K562 (cell line): ENCODE results near the gene UBE2E3. TPM values are rescaled to one million over a fixed set of nuclear protein-coding genes. Genes with fewer than 3 reads are reported as not detected.

Source experiments
- ATAC-seq: fragments of 200-7000 bp; cut with Tn5 transposase; 3 replicates; pipeline ENCODE4 v1.9.1; 2020; ENCODE audit warnings: moderate library complexity
- BruUV-seq: library from RNA; stranded (reverse); fragments of 400-500 nt; replicated peaks from 2 replicates; lab custom pipeline; 2021; lab: Mats Ljungman, UMichigan
- CTCF ChIA-PET: fragments of 300-600 bp; formaldehyde crosslinking; extraction: SDS; loops from one replicate; lab custom pipeline; 2021; ENCODE audit warnings: low intra/inter-chr PET ratio; lab: Yijun Ruan, JAX
- POLR2A ChIA-PET: fragments of 300-600, 350-650 bp; sonication (Branson Sonifier 250); formaldehyde crosslinking; extraction: SDS; loops from one replicate; lab custom pipeline; 2021; ENCODE audit warnings: antibody characterized with exemption, inconsistent platforms; lab: Yijun Ruan, JAX
- DNase-seq, 4 experiments: peaks; one replicate each; pipeline versions ENCODE4 v3.0.0 to v3.0.0-alpha.2; 2011 to 2018; ENCODE audit warnings: low spot score in 3 of 4, mixed read lengths in 3 of 4; ENCODE audit errors: extremely low read depth in 1 of 4
- FAIRE-seq: peaks from 2 replicates; lab custom pipeline; 2011; peaks lifted over from hg19 to GRCh38; lab: Jason Lieb, UNC
- H2AFZ ChIP-seq: 2 replicates; pipeline ENCODE4 v1.6.0; 2011; ENCODE audit warnings: low read depth, low read length, control low read depth, inconsistent platforms
- H3K27ac ChIP-seq: fragments of 200-600 bp; 3 replicates; pipeline ENCODE4 v1.8.0; 2011; ENCODE audit warnings: low read depth, mild to moderate bottlenecking, control low read depth, inconsistent platforms, low read length, moderate library complexity, mixed read lengths; ENCODE audit errors: extremely low read depth
- H3K27me3 ChIP-seq, 2 experiments: fragments of 300-600 bp in 1 of 2; 2 replicates in 1 of 2; 3 replicates in 1 of 2; pipeline versions ENCODE4 v1.6.0 to v1.8.0; 2011; ENCODE audit warnings: inconsistent platforms in 2 of 2, low read length in 2 of 2, mild to moderate bottlenecking in 1 of 2, mixed read lengths in 1 of 2, moderate library complexity in 1 of 2; ENCODE audit not compliant: control insufficient read depth in 2 of 2, insufficient read depth in 2 of 2
- H3K36me3 ChIP-seq: fragments of 300-600 bp; 3 replicates; pipeline ENCODE4 v1.8.0; 2011; ENCODE audit warnings: mild to moderate bottlenecking, low read length, inconsistent platforms; ENCODE audit not compliant: control insufficient read depth, insufficient read depth
- H3K4me1 ChIP-seq, 2 experiments: fragments of 200-600 bp in 1 of 2; replicated peaks in 1 of 2; 2 replicates in 1 of 2; 3 replicates in 1 of 2; pipeline versions ENCODE4 v1.5.1 to v1.8.0; 2011; ENCODE audit warnings: inconsistent platforms in 2 of 2, low read length in 2 of 2, mild to moderate bottlenecking in 1 of 2, mixed read lengths in 1 of 2, moderate library complexity in 1 of 2; ENCODE audit not compliant: control insufficient read depth in 2 of 2, insufficient read depth in 2 of 2
- H3K4me2 ChIP-seq: 2 replicates; pipeline ENCODE4 v1.6.1; 2011; ENCODE audit warnings: low read length, control low read depth, inconsistent platforms, mixed read lengths; ENCODE audit not compliant: insufficient read depth
- H3K4me3 ChIP-seq: fragments of 200-600 bp; sonication (generic), shearing (Covaris generic); 2 replicates; pipeline ENCODE4 v1.5.1; 2016; ENCODE audit warnings: control low read depth, inconsistent platforms
- H3K79me2 ChIP-seq: fragments of 200-600 bp; 3 replicates; pipeline ENCODE4 v1.8.0; 2011; ENCODE audit warnings: low read length, inconsistent platforms; ENCODE audit not compliant: control insufficient read depth, insufficient read depth
- H3K9ac ChIP-seq, 2 experiments: 2 replicates each; pipeline versions ENCODE4 v1.6.0 to v1.6.1; 2011; ENCODE audit warnings: low read depth in 2 of 2, low read length in 2 of 2, control low read depth in 1 of 2, inconsistent platforms in 1 of 2, mild to moderate bottlenecking in 1 of 2, mixed read lengths in 1 of 2; ENCODE audit not compliant: insufficient read depth in 1 of 2
- H3K9me1 ChIP-seq: one replicate; pipeline ENCODE4 v1.6.0; 2011; ENCODE audit warnings: inconsistent platforms, mild to moderate bottlenecking, low read length, moderate library complexity; ENCODE audit not compliant: control insufficient read depth, insufficient read depth
- H3K9me3 ChIP-seq: replicated peaks from 2 replicates; pipeline ENCODE4 v1.5.1; 2011; ENCODE audit warnings: low read depth, low read length, inconsistent platforms; ENCODE audit not compliant: control insufficient read depth, insufficient read depth
- H4K20me1 ChIP-seq: replicated peaks from 2 replicates; pipeline ENCODE4 v1.6.1; 2011; ENCODE audit warnings: low read length, inconsistent platforms, mixed read lengths; ENCODE audit not compliant: control insufficient read depth, insufficient read depth
- GATA2 ChIP-seq: sonication (generic); formaldehyde crosslinking; IDR thresholded peaks from 2 replicates; pipeline ENCODE4 v1.4.0; 2020; ENCODE audit warnings: mild to moderate bottlenecking, missing genetic modification reagents
- RBM22 ChIP-seq: fragments of 200-400 bp; formaldehyde crosslinking; IDR thresholded peaks from 2 replicates; pipeline ENCODE4 v1.6.1; 2018; ENCODE audit warnings: low read length, low read depth; ENCODE audit not compliant: poor library complexity, severe bottlenecking
- SIN3A ChIP-seq, 2 experiments: fragments of 150-350 bp in 1 of 2; IDR thresholded peaks; 2 replicates each; pipeline ENCODE4 v1.6.1; 2011 to 2016; ENCODE audit warnings: borderline replicate concordance in 2 of 2, low read depth in 2 of 2, low read length in 2 of 2, mild to moderate bottlenecking in 2 of 2, moderate library complexity in 2 of 2; ENCODE audit not compliant: control insufficient read depth in 1 of 2
- WGBS: fragments of 100-300 bp; shearing (Covaris generic); methylation state at CpG from one replicate; pipeline ENCODE4 v1.1.6; 2016; ENCODE audit warnings: low coverage, mixed read lengths; ENCODE audit not compliant: insufficient coverage; ENCODE audit errors: missing lambda C conversion rate; 5-methylcytosine and 5-hydroxymethylcytosine counted together
- in situ Hi-C: fragments of 300-500 bp; cut with MboI; formaldehyde crosslinking; loops from 4 replicates; pipeline ENCODE4 v1.15.0; 2018; ENCODE audit warnings: inconsistent platforms, mixed read lengths
- intact Hi-C: fragments of 100-400 bp; cut with micrococcal nuclease; formaldehyde crosslinking; loops from 2 replicates; pipeline ENCODE4 v1.14.2; 2022
- polyA plus RNA-seq, 8 experiments: library from polyadenylated mRNA; depleted of rRNA in 4 of 8; stranded (reverse) in 5 of 8; unstranded in 3 of 8; fragments of >200 nt; fragmentation: Nextera tagmentation in 2 of 8; fragmentation: Illumina TruSeq in 1 of 8; extraction: Ambion mirVana in 2 of 8; extraction: Trizol in 1 of 8; gene quantifications; 2 replicates each; pipeline versions ENCODE4 v1.2.1 to v1.2.3, GENCODE V29; 2011 to 2014; ENCODE audit warnings: inconsistent platforms in 1 of 8, missing spikeins in 1 of 8
- total RNA-seq, 7 experiments: library from RNA; depleted of rRNA in 6 of 7; stranded (reverse); fragments of >200 nt in 6 of 7; fragmentation: Illumina TruSeq in 2 of 7; extraction: Trizol in 2 of 7; gene quantifications; 2 replicates each; pipeline versions ENCODE4 v1.2.1 to v1.2.3, GENCODE V29; 2011 to 2021; ENCODE audit warnings: low replicate concordance in 1 of 7
- TF ChIP-seq, protein P1 (sequence below): fragments of 450-650 bp; IDR thresholded peaks from 2 replicates; pipeline ENCODE4 v1.6.1; 2016; ENCODE audit warnings: low read depth, mild to moderate bottlenecking, moderate library complexity

Gene UBE2E3
- total and polyA plus RNA-seq, 9 of the 15 experiments (the other 6 are each of a cell fraction or from before 2014, with no cell fraction given): 58.2 to 173 (median 78.0) TPM

- Histone ChIP-seq H3K4me1 (peaks cover 3 to 10% of the 10 kb centered on the region in 2 experiments; a peak in 3 of 5 replicates), H3K4me2 (no peak overlapping the region), H3K9me1 (no peaks in the 10 kb centered on the region), H3K4me3 (no peak overlapping the region), H3K79me2 (peaks cover 85% of the 10 kb centered on the region), H3K9ac (no peak overlapping the region), H4K20me1 (0 out of 2 replicates have a peak, but pooled peaks cover 4% of the 10 kb centered on the region), H3K9me3 (no peaks in the 10 kb centered on the region), H3K36me3 (no peaks in the 10 kb centered on the region), H2AFZ (no peak overlapping the region), H3K27me3 (no peaks in the 10 kb centered on the region), H3K27ac (no peak overlapping the region)
- DNase-seq (no peak), FAIRE-seq (no peak), ATAC-seq (no peak; the same call in 2 of the 3 replicates)
- CTCF ChIA-PET: no interaction called here
- no TSS peak for BruUV-seq
- TF ChIP-seq, protein P1, sequence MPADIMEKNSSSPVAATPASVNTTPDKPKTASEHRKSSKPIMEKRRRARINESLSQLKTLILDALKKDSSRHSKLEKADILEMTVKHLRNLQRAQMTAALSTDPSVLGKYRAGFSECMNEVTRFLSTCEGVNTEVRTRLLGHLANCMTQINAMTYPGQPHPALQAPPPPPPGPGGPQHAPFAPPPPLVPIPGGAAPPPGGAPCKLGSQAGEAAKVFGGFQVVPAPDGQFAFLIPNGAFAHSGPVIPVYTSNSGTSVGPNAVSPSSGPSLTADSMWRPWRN: no peak
- TF ChIP-seq SIN3A (IDR thresholded peaks at IDR 0.05; ENCODE audit: borderline replicate concordance in 2 of 2, control insufficient read depth in 1 of 2, low read depth in 2 of 2, low read length in 2 of 2) (no peak), GATA2 (0 out of 2 replicates have a peak, but pooled peaks have one; percentile 6)
- intact Hi-C loops: no loop called here
- in situ Hi-C loops: no loop called here
- POLR2A ChIA-PET: interaction anchor here (0.5 to 1.1 kb wide), 4 partner anchors 14 to 26 kb away, joined by 3 to 6 read pairs (median 4); no protein-coding TSS in a partner anchor
Measured at GRCh38 chr2:181005326-181005655, 24.9 kb downstream of the UBE2E3 start.

DNA sequence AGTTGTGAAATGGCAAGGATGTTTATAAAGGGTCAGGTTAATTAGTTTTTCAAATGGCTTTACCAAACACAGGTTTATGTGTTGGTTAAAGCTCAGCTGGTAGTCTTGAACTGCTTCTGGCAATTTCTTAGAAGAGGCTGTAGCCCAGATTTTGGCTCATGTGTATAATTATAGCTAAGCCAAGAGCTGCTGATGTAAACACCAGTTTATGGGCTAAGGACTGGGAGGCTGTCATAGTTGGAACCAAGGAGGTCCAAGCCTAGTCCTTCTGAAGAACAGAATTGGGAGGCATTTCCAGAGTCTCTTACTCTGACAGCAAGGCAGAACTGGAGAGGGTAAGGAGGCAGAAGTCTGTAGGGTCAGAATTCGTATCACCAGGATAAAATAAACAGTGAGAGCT, 25.4 kb downstream of the UBE2E3 start:
- no TSS peak for BruUV-seq
- H3K79me2 ChIP-seq: peaks cover 89% of the 10 kb centered on the region
- TF ChIP-seq RBM22: no peak
- H3K27me3 ChIP-seq: no peaks in the 10 kb centered on the region
- 0 out of 2 replicates have a peak, but pooled peaks cover 4% of the 10 kb centered on the region for H4K20me1 ChIP-seq
- CTCF ChIA-PET: no interaction called here
- peak; percentile 33; the same call in 2 of the 3 replicates for ATAC-seq
- no peak for DNase-seq
- intact Hi-C loops: no loop called here
- peaks cover 3 to 10% of the 10 kb centered on the region in 2 experiments; a peak in 3 of 5 replicates for H3K4me1 ChIP-seq
- no peak for FAIRE-seq
- in situ Hi-C loops: no loop called here
- no peak overlapping the region for H3K4me2 ChIP-seq
- H3K4me3 ChIP-seq: no peak overlapping the region
- H2AFZ ChIP-seq: no peak overlapping the region
- no peak overlapping the region for H3K9ac ChIP-seq
- no peaks in the 10 kb centered on the region for H3K9me3 ChIP-seq
- 78% methylated on average over 1 of the region's 1 CpG for WGBS
- no peak overlapping the region for H3K27ac ChIP-seq
- H3K9me1 ChIP-seq: no peaks in the 10 kb centered on the region
- POLR2A ChIA-PET: interaction anchor here (1.0 to 1.3 kb wide), 3 partner anchors 13 to 27 kb away, joined by 5 to 6 read pairs (median 5); partner anchors contain the start of gene UBE2E3
- no peaks in the 10 kb centered on the region for H3K36me3 ChIP-seq
